Colonic mucosa (tissue), 4 donors: ENCODE data around the gene TTLL11. TPM values are rescaled to one million over a fixed set of nuclear protein-coding genes. Genes with fewer than 3 reads are reported as not detected.

Source experiments
- DNase-seq: peaks from one replicate; pipeline ENCODE4 v3.0.0-alpha.2; 2020
- H3K27ac ChIP-seq: fragments of 200-600 bp; one replicate; pipeline ENCODE4 v1.8.0; 2021
- H3K27me3 ChIP-seq: fragments of 200-600 bp; one replicate; pipeline ENCODE4 v1.8.0; 2021
- H3K36me3 ChIP-seq: fragments of 200-600 bp; one replicate; pipeline ENCODE4 v1.8.0; 2021
- H3K4me1 ChIP-seq: fragments of 200-600 bp; one replicate; pipeline ENCODE4 v1.8.0; 2021; ENCODE audit warnings: mild to moderate bottlenecking
- H3K4me3 ChIP-seq: fragments of 200-600 bp; one replicate; pipeline ENCODE4 v1.8.0; 2021
- H3K9ac ChIP-seq, 2 donors: one replicate each; pipeline ENCODE4 v1.7.0; 2013; ENCODE audit warnings: control low read depth in 2 of 2, low read depth in 2 of 2, low read length in 2 of 2
- H3K9me3 ChIP-seq: fragments of 200-600 bp; one replicate; pipeline ENCODE4 v1.8.0; 2021
- CTCF ChIP-seq: fragments of 200-600 bp; IDR thresholded peaks from one replicate; pipeline ENCODE4 v1.8.0; 2022; ENCODE audit warnings: antibody characterized with exemption, mild to moderate bottlenecking
- intact Hi-C: fragments of 100-400 bp; cut with DNase I; formaldehyde crosslinking; loops from one replicate; pipeline ENCODE4 v1.14.1; 2022
- total RNA-seq, 2 donors: library from RNA; stranded (reverse); fragmentation: NEBNext Ultra II Directional in 1 of 2; extraction: Animal tissue kit (Norgen Biotek cat#: 25700) in 1 of 2; gene quantifications; one replicate each; pipeline ENCODE4 v1.2.1, GENCODE V29; 2021
- donor health status: healthy.
- donor health status: DM: no; HTN: no; CAD: no.
- donor health status: DM: no; HTN: no; CAD: no.

The TTLL11 gene
- total RNA-seq, 2 donors from 2014 or later = 5.1 to 5.5 TPM

DNA sequence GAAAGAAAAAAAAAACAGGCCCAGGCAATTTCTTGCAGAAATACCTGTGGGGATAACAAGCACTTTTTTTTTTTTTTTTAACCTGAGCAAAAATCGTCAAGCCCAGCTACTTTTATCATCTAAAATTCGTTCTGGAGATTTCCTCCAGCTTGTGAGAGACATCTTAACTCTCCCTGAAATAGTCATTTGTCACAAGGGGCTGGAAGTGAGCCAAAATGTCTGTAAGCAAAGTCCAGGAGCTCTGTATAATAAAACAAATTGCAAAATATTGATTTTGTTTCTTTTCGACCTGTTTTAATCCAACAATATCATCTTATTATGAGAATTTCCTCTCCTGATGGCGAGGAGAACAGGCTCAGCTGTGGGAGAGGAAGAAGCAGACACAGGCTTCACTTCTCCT is 168.4 kb downstream of the TTLL11 start:
- intact Hi-C loops = no loop called here
- TF ChIP-seq CTCF = no peak
- no peak for DNase-seq

DNA sequence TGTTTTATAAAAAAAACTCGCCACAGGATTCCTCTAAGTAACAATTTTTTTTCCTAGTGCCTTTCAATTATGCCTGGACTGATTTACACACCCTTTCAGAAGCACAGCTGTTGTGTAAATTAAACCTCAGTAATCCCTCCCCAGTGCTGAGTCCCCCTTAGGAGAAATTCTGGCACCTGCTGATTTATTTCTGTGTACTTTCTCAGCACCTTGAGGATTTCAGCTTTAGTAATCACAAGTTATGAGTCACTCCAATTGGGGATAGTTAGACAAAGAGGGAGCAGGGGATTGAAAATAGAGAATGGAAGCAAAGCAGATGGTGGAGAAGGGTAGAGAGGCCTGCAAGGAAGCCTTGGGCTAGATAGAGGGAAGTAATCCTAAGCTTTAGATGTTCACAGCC is 171.7 kb downstream of the TTLL11 start:
- intact Hi-C loops = no loop called here
- TF ChIP-seq CTCF = no peak

More for the DNA sequence above, 168.4 kb downstream of the TTLL11 start:
- Histone ChIP-seq H3K27me3 (no peaks in the 10 kb centered on the region), H3K4me3 (no peak overlapping the region), H3K9ac (no peak overlapping the region), H3K9me3 (no peaks in the 10 kb centered on the region), H3K27ac (no peak overlapping the region), H3K36me3 (no peaks in the 10 kb centered on the region), H3K4me1 (no peaks in the 10 kb centered on the region)

GRCh38 chr9:121917375-121918335 is 175.5 kb downstream of the TTLL11 start:
- H3K9ac ChIP-seq = no peak overlapping the region
- intact Hi-C loops = loop anchor here (5.0 kb wide), 1 partner anchor 65 kb away; no protein-coding TSS in a partner anchor
- no peaks in the 10 kb centered on the region for H3K27me3 ChIP-seq

More for the DNA sequence above, 171.7 kb downstream of the TTLL11 start:
- H3K27me3 ChIP-seq = no peaks in the 10 kb centered on the region
- no peaks in the 10 kb centered on the region for H3K4me1 ChIP-seq
- H3K9ac ChIP-seq = no peak overlapping the region
- no peaks in the 10 kb centered on the region for H3K9me3 ChIP-seq
- no peak overlapping the region for H3K27ac ChIP-seq
- no peak for DNase-seq
- no peak overlapping the region for H3K4me3 ChIP-seq
- no peaks in the 10 kb centered on the region for H3K36me3 ChIP-seq

DNA sequence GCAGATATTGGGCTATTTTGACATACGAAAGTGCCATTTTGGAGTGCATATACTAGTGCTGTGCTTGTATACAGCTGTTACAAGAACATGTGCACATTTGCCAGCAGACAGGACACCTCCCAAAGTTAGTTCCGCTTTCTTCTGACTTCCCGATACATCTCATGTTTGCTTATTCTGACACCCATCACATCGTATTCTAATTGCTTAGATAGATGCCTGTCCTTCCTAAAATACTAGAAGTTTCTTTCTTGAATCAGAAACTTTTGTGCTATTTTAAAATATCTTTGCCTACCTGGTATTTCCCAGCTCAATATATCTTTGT is 177.8 kb downstream of the TTLL11 start:
- Histone ChIP-seq H3K9me3 (no peaks in the 10 kb centered on the region), H3K4me1 (no peaks in the 10 kb centered on the region), H3K27me3 (no peaks in the 10 kb centered on the region), H3K27ac (no peak overlapping the region), H3K9ac (no peak overlapping the region), H3K4me3 (no peak overlapping the region), H3K36me3 (no peaks in the 10 kb centered on the region)
- no peak for DNase-seq
- intact Hi-C loops = loop anchor here (5.0 kb wide), 1 partner anchor 67 kb away; no protein-coding TSS in a partner anchor
- TF ChIP-seq CTCF = no peak

More at GRCh38 chr9:121917375-121918335, 175.5 kb downstream of the TTLL11 start:
- Histone ChIP-seq H3K27ac (no peak overlapping the region), H3K4me1 (no peaks in the 10 kb centered on the region), H3K4me3 (no peak overlapping the region), H3K9me3 (no peaks in the 10 kb centered on the region), H3K36me3 (no peaks in the 10 kb centered on the region)
- TF ChIP-seq CTCF = no peak
- DNase-seq = no peak

- intact Hi-C loops = loop anchor here (5.0 kb wide), 1 partner anchor 68 kb away; no protein-coding TSS in a partner anchor
- Histone ChIP-seq H3K9ac (no peak overlapping the region), H3K4me1 (no peaks in the 10 kb centered on the region), H3K9me3 (no peaks in the 10 kb centered on the region), H3K36me3 (no peaks in the 10 kb centered on the region), H3K27me3 (no peaks in the 10 kb centered on the region), H3K27ac (peak overlapping the region; percentile 60), H3K4me3 (no peak overlapping the region)
- TF ChIP-seq CTCF = no peak
- peak; percentile 29 for DNase-seq
Observed at GRCh38 chr9:121914604-121915303, 178.4 kb downstream of the TTLL11 start.
